Mesodermal cell (in vitro differentiated cells): ENCODE data around the gene SPRY1.

Source experiments
- H3K27ac ChIP-seq: 2 replicates; pipeline ENCODE4 v1.7.0; 2013; ENCODE audit warnings: mild to moderate bottlenecking, low read depth, low read length, moderate library complexity; ENCODE audit not compliant: severe bottlenecking
- H3K36me3 ChIP-seq: 2 replicates; pipeline ENCODE4 v1.7.1; 2013; ENCODE audit warnings: mild to moderate bottlenecking, low read length, moderate library complexity; ENCODE audit not compliant: control insufficient read depth, insufficient read depth
- H3K4me1 ChIP-seq: one replicate; pipeline ENCODE4 v1.7.1; 2013; ENCODE audit warnings: mild to moderate bottlenecking, low read length; ENCODE audit not compliant: insufficient read depth, control insufficient read depth, poor library complexity, severe bottlenecking
- H3K4me3 ChIP-seq: 2 replicates; pipeline ENCODE4 v1.7.0; 2013; ENCODE audit warnings: low read length, control low read depth, mild to moderate bottlenecking; ENCODE audit not compliant: insufficient read depth, poor library complexity, severe bottlenecking; ENCODE audit errors: extremely low read depth
- H3K9me3 ChIP-seq: 2 replicates; pipeline ENCODE4 v1.7.1; 2013; ENCODE audit warnings: mild to moderate bottlenecking, low read length, moderate library complexity; ENCODE audit not compliant: control insufficient read depth
- WGBS, 2 experiments: methylation state at CpG; one replicate each; pipeline ENCODE4 v1.1.5; 2013; ENCODE audit warnings: missing lambda C conversion rate in 2 of 2; ENCODE audit not compliant: insufficient coverage in 2 of 2; 5-methylcytosine and 5-hydroxymethylcytosine counted together

The SPRY1 gene

GRCh38 chr4:123411514-123411913 lies 14.9 kb downstream of the SPRY1 start:
- peaks cover 6% of the 10 kb centered on the region for H3K36me3 ChIP-seq
- 93 to 97% methylated on average over 3 to 4 of the region's 5 CpGs for WGBS, 2 experiments

GRCh38 chr4:123412091-123412505 lies 15.5 kb downstream of the SPRY1 start:
- peak overlapping the region; percentile 42 for H3K27ac ChIP-seq
- no CpG with 5 or more reads among the region's 1 CpG for WGBS, 2 experiments

More at GRCh38 chr4:123411514-123411913, 14.9 kb downstream of the SPRY1 start:
- Histone ChIP-seq H3K4me1 (peaks cover 26% of the 10 kb centered on the region), H3K27ac (no peak overlapping the region), H3K4me3 (no peak overlapping the region), H3K9me3 (no peaks in the 10 kb centered on the region)

GRCh38 chr4:123412700-123413512 lies 16.3 kb downstream of the SPRY1 start:
- Histone ChIP-seq H3K4me1 (peaks cover 40% of the 10 kb centered on the region), H3K4me3 (no peak overlapping the region), H3K27ac (peak overlapping the region; percentile 42), H3K36me3 (no peaks in the 10 kb centered on the region), H3K9me3 (no peaks in the 10 kb centered on the region)
- 86 to 100% methylated on average over 2 of the region's 4 CpGs for WGBS, 2 experiments

More at GRCh38 chr4:123412091-123412505, 15.5 kb downstream of the SPRY1 start:
- Histone ChIP-seq H3K9me3 (no peaks in the 10 kb centered on the region), H3K4me3 (no peak overlapping the region), H3K36me3 (peaks cover under 1% of the 10 kb centered on the region), H3K4me1 (peaks cover 32% of the 10 kb centered on the region)

- Histone ChIP-seq H3K27ac (no peak overlapping the region), H3K4me1 (peaks cover 39% of the 10 kb centered on the region), H3K36me3 (no peaks in the 10 kb centered on the region), H3K9me3 (peaks cover 9% of the 10 kb centered on the region), H3K4me3 (no peak overlapping the region)
- no CpG with 5 or more reads among the region's 1 CpG for WGBS, 2 experiments
Observed at GRCh38 chr4:123415576-123415975, 19.0 kb downstream of the SPRY1 start.

DNA sequence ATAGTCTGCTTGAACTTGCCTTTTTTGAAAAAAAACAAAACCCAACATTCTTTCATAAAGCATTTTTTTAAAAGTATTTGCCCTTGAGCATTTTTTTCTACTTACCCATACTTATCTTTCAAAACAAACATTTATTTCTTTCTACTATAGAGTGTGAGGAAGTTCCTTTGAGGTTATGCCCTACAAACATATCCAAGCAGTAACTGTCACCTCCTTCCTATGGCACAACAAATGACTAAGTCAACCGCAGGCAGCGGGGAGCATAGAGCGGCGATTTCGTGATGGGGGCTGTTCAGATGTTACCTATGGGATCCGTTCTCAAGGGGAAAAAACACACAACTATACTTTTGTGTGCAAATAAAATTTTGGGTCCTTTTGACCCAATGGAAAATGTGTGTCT lies 19.4 kb downstream of the SPRY1 start:
- Histone ChIP-seq H3K4me3 (no peak overlapping the region), H3K4me1 (peaks cover 39% of the 10 kb centered on the region), H3K9me3 (peaks cover 9% of the 10 kb centered on the region), H3K36me3 (no peaks in the 10 kb centered on the region), H3K27ac (no peak overlapping the region)
- 67% methylated on average over 1 of the region's 6 CpGs; no CpG with 5 or more reads in 1 of the 2 experiments for WGBS, 2 experiments

DNA sequence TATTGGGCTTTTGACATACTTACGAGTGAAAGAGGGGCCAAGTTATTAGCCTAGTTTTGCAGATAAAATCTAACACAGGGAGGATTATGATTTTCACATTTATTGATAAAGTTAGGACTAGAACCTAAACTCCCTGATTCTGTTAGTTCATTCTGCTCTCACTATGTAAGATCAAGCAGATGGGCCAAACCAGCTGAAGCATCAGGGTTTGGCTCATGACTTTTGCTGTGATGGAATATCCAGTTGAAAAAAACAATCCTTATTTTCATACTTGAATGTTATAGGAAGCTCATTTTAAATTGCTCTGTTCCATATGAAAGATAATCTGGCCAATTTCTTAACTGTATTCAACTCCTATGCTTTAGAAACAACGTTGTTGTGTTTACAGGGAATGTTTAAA lies 21.2 kb downstream of the SPRY1 start:
- Histone ChIP-seq H3K27ac (peak overlapping the region; percentile 73), H3K9me3 (peaks cover 9% of the 10 kb centered on the region), H3K4me3 (no peak overlapping the region), H3K4me1 (peaks cover 30% of the 10 kb centered on the region), H3K36me3 (no peaks in the 10 kb centered on the region)
- WGBS, 2 experiments = 60% methylated on average over 1 of the region's 2 CpGs; no CpG with 5 or more reads in 1 of the 2 experiments

GRCh38 chr4:123418351-123418931 lies 21.8 kb downstream of the SPRY1 start:
- Histone ChIP-seq H3K9me3 (peaks cover 9% of the 10 kb centered on the region), H3K4me1 (peaks cover 30% of the 10 kb centered on the region), H3K4me3 (no peak overlapping the region), H3K27ac (peak overlapping the region; percentile 73), H3K36me3 (no peaks in the 10 kb centered on the region)
- 27% methylated on average over 3 of the region's 3 CpGs; no CpG with 5 or more reads in 1 of the 2 experiments for WGBS, 2 experiments

- WGBS, 2 experiments = 90 to 100% methylated on average over 2 to 9 of the region's 17 CpGs
- Histone ChIP-seq H3K4me1 (peaks cover 29% of the 10 kb centered on the region), H3K27ac (no peak overlapping the region), H3K36me3 (no peaks in the 10 kb centered on the region), H3K9me3 (peaks cover 9% of the 10 kb centered on the region), H3K4me3 (no peak overlapping the region)
Observed at GRCh38 chr4:123419885-123420755, 23.5 kb downstream of the SPRY1 start.

- 100% methylated on average over 1 to 3 of the region's 6 CpGs for WGBS, 2 experiments
- peaks cover 23% of the 10 kb centered on the region for H3K4me1 ChIP-seq
- H3K4me3 ChIP-seq = no peak overlapping the region
- H3K27ac ChIP-seq = no peak overlapping the region
- H3K36me3 ChIP-seq = no peaks in the 10 kb centered on the region
- peaks cover 9% of the 10 kb centered on the region for H3K9me3 ChIP-seq
Observed at GRCh38 chr4:123421227-123421936, 24.8 kb downstream of the SPRY1 start.
